ENCODE data around the gene PPP3CA.

DNA sequence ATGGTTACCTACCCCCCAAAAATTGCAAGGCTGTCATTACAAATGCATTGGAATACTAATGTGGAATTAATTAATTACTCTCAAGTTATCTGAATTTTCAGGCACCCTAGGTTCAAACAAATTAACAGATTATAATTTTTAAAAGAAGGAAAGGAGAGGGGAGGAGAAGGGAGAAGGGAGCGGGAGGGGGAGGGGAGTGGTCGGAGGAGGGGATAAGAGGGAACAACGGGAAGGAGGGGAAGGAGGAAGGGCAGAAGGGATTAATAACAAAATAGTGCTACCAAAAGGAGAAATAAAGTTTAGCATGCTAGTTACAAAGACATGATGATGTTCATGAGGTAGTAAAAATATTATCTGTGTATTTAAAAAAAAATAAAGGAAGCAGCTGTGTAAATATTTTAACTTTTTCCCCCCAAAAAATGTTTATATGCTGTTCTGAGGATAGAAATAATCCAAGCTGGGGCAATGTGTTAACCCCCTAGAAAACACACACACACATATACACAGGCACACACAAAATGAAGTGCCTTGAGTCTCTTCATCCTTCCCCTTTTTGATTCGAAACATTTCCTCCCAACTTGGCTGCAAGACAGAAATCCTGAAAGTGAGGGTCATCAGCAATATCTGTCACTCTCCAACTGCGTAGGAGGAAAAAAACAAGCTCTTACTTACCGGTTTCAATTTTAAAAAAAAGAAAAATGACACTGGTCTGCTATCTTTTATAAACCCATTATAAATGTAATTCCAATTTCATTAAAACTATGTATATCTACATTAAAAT lies 58.8 kb downstream of the PPP3CA start:
- TF ChIP-seq, protein P1, sequence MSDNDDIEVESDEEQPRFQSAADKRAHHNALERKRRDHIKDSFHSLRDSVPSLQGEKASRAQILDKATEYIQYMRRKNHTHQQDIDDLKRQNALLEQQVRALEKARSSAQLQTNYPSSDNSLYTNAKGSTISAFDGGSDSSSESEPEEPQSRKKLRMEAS (IDR thresholded peaks at IDR 0.05) = no peak
- no peak for TF ChIP-seq TAF1 (IDR thresholded peaks at IDR 0.05; ENCODE audit: low read depth)
- no peak for TF ChIP-seq RAD21 (IDR thresholded peaks at IDR 0.05; ENCODE audit: low read depth)
- TF ChIP-seq TCF12 (IDR thresholded peaks at IDR 0.05; ENCODE audit: low read depth) = no peak
